Measurements from ENCODE around the gene EPO. TPM values are rescaled to one million over a fixed set of nuclear protein-coding genes. Genes with fewer than 3 reads are reported as not detected.

EPO gene
- not detected for total RNA-seq

GRCh38 chr7:100720279-100720670 lies at the start of gene EPO:
TSS of gene EPO (plus strand) at chr7:100720468. CDS start at chr7:100720981, 513 bp downstream.
- DNase-seq = no peak
- H3K27ac ChIP-seq = no peak within 1 kb of the TSS
- peak within 1 kb of the TSS in 2 of 4 donors; percentile 30 to 50 for H3K4me3 ChIP-seq
- intact Hi-C loops (cut with DNase I) = no loop called here
- H3K9me3 ChIP-seq = no peaks in the 10 kb centered on the region
- H3K27me3 ChIP-seq = peaks cover 7 to 61% (median 12%) of the 10 kb centered on the region in 4 donors
- 3% methylated on average over 11 of the region's 21 CpGs; no CpG with 5 or more reads in 1 of the 2 donors for WGBS, 2 donors
- TF ChIP-seq, protein P1, sequence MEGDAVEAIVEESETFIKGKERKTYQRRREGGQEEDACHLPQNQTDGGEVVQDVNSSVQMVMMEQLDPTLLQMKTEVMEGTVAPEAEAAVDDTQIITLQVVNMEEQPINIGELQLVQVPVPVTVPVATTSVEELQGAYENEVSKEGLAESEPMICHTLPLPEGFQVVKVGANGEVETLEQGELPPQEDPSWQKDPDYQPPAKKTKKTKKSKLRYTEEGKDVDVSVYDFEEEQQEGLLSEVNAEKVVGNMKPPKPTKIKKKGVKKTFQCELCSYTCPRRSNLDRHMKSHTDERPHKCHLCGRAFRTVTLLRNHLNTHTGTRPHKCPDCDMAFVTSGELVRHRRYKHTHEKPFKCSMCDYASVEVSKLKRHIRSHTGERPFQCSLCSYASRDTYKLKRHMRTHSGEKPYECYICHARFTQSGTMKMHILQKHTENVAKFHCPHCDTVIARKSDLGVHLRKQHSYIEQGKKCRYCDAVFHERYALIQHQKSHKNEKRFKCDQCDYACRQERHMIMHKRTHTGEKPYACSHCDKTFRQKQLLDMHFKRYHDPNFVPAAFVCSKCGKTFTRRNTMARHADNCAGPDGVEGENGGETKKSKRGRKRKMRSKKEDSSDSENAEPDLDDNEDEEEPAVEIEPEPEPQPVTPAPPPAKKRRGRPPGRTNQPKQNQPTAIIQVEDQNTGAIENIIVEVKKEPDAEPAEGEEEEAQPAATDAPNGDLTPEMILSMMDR (IDR thresholded peaks at IDR 0.05) = no peak
- no peak for TF ChIP-seq POLR2A (IDR thresholded peaks at IDR 0.05)
- H3K36me3 ChIP-seq = no peaks in the 10 kb centered on the region
- H3K4me1 ChIP-seq = peaks cover 9 to 31% (median 11%) of the 10 kb centered on the region in 3 donors

DNA sequence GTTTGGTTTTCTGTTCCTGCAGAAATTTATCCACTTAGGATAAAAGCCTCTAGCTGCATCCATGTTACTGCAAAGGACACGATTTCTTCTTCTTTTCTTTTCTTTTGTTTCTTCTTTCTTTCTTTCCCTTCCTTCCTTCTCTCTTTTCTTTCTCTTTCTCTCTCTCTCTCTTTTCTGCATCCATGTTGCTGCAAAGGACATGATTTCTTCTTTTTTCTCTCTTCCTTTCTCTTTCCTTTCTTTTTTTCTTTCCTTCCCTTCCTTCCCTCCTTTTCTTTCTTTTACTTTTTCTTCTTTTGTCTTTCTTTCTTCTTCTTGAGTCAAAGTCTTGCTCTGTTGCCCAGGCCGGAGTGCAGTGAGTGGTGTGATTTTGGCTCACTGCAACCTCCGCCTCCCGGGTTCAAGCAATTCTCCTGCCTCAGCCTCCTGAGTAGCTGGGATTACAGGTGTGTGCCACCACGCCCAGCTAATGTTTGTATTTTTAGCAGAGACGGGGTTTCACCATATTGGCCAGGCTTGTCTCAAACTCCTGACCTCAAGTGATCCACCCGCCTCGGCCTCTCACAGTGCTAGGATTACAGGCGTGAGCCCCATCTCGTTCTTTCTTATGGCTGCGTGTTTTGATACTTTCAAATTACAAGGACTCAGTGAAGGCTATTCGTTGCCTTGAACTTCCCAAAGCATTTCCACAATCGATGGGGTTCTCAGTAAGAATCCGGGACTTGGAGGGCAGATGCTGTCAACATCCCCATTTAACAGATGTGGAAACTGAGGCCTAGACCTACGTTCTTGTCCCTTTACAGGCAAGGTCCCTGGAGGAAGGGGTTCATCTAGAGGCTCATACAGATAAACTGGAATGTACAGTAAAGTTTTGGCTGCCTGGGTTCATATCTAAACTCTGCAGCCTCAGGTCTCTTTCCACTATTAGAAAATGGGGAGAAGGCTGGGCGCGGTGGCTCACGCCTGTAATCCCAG lies 48.6 kb upstream of the EPO start:
- intact Hi-C loops (cut with DNase I) = no loop called here

GRCh38 chr7:100673302-100673941 lies 46.8 kb upstream of the EPO start, which contains the start of gene GNB2:
TSS of gene GNB2 (plus strand) at chr7:100673740. CDS start at chr7:100676266, 2,526 bp downstream.
- peak; percentile 92 for DNase-seq
- H3K9me3 ChIP-seq = no peaks in the 10 kb centered on the region
- peak within 1 kb of the TSS; percentile 96 to 100 (median 99) for H3K27ac ChIP-seq
- H3K4me1 ChIP-seq = peaks cover 9 to 40% (median 12%) of the 10 kb centered on the region in 3 donors
- peak within 1 kb of the TSS; percentile 70 to 99 (median 98) for H3K4me3 ChIP-seq
- H3K36me3 ChIP-seq = peaks cover 14 to 23% (median 20%) of the 10 kb centered on the region in 3 donors
- WGBS, 2 donors = no CpG with 5 or more reads among the region's 65 CpGs
- TF ChIP-seq, protein P1 (IDR thresholded peaks at IDR 0.05) = peak in 2 of 6 experiments; percentile 6 to 12
- TF ChIP-seq POLR2A (IDR thresholded peaks at IDR 0.05) = peak in 3 of 4 donors; percentile 72 to 86 (median 75)
- intact Hi-C loops (cut with DNase I) = no loop called here
- H3K27me3 ChIP-seq = no peaks in the 10 kb centered on the region

More for the DNA sequence above, 48.6 kb upstream of the EPO start:
- WGBS, 2 donors = 84 to 88% methylated on average over 9 to 15 of the region's 18 CpGs
- no peaks in the 10 kb centered on the region for H3K27me3 ChIP-seq
- no peaks in the 10 kb centered on the region for H3K9me3 ChIP-seq
- TF ChIP-seq, protein P1 (IDR thresholded peaks at IDR 0.05) = no peak
- TF ChIP-seq POLR2A (IDR thresholded peaks at IDR 0.05) = no peak
- peaks cover 0 to 6% (median 2%) of the 10 kb centered on the region in 3 donors for H3K36me3 ChIP-seq
- no peak for DNase-seq
- no peak overlapping the region for H3K27ac ChIP-seq
- no peak overlapping the region for H3K4me3 ChIP-seq
- peaks cover 9 to 23% (median 12%) of the 10 kb centered on the region in 3 donors for H3K4me1 ChIP-seq

DNA sequence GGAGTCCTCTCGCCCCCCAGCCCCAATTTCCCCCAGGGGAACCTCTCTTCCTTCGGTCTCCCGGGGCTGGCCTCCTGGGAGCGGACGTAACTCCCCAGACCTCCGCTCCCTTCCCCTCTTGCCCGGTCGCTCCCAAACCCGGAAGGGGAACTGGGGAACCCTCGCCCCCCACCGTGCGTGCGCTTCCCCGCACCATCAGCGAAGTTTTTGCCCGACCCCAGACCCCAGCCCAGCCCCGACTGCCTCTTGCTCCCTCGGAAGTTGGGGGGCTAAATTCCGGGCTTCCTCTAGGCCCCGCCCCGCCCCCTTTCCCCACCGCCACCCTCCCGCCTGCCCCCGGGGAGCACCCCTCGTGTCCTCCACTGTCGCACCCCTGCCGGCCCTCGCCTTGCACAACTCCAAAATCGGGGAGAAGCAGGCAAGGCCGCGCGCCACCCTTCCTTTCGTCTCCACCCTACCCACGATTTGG lies 46.3 kb upstream of the EPO start:
- no peaks in the 10 kb centered on the region for H3K9me3 ChIP-seq
- TF ChIP-seq POLR2A (IDR thresholded peaks at IDR 0.05) = peak in 1 of 4 donors; percentile 3
- TF ChIP-seq, protein P1 (IDR thresholded peaks at IDR 0.05) = no peak
- DNase-seq = no peak
- H3K27ac ChIP-seq = peak overlapping the region; percentile 96 to 100 (median 99)
- peaks cover 20 to 29% (median 26%) of the 10 kb centered on the region in 3 donors for H3K36me3 ChIP-seq
- intact Hi-C loops (cut with DNase I) = no loop called here
- peaks cover 9 to 45% (median 12%) of the 10 kb centered on the region in 3 donors for H3K4me1 ChIP-seq
- H3K27me3 ChIP-seq = no peaks in the 10 kb centered on the region
- 0% methylated on average over 2 to 14 of the region's 34 CpGs for WGBS, 2 donors
- H3K4me3 ChIP-seq = peak overlapping the region; percentile 70 to 99 (median 98)

Data from esophagus squamous epithelium (tissue), 5 donors.